Mucosa of gallbladder (tissue), 1 donor: Measurements from ENCODE around the gene REG4. TPM values are rescaled to one million over a fixed set of nuclear protein-coding genes. Genes with fewer than 3 reads are reported as not detected.
"Not testable (repeated sequence)": the region's sequence is repeated elsewhere in the genome, so short reads cannot be mapped to it uniquely, and the experiment has no call there.

ENCODE experiments used
- DNase-seq: peaks from one replicate; pipeline ENCODE4 v3.0.0-alpha.2; 2020; ENCODE audit warnings: low spot score
- total RNA-seq: library from RNA; stranded (reverse); gene quantifications from one replicate; pipeline ENCODE4 v1.2.1, GENCODE V29; 2021
- donor health status: DM: no; HTN: no; CAD: no.

Gene REG4
- total RNA-seq, result 0.49 TPM

DNA sequence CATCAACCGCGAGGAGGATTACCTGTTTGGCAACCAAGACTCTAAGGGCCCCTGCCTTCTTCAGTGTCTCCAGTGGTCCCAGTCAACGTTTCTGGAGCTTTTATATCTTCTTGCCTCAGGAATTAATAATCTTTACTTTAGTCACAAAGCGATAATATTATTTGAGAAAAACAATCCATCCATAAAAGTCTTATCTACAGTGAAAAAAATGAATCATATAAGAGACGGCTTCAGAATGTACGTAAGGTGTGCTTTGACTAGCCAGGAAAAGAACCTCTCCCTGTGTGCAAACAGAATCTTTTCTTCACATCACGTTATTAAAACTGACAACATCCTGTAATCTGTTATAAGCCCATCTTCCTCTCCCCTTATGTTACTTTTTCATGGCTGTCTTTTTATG is at the start of gene REG4:
Gene REG4, minus strand, starts transcription at position 74 of the 400 bp plus-strand sequence. CDS start 2,691 bp downstream, outside the sequence.
- DNase-seq, result no peak

DNA sequence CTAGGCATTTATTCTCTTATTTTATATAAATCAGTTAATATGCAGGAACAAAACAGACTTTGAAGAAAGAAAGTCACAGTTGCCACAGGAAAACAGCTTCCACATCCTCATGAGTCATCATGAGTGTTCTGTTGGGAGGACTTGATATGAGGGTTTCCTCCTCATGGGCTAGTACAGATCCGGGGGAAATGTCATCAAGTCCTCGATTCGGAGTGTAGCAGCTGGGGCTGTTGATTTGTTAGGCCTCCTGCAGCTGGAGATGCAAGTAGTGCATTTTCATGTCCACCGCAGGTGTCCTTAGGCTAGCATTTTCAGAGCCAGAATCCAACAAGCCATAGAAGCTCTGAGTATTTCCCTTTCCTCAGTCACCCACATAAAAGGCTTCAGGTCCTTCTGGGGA is 48.4 kb upstream of the REG4 start:
- no peak for DNase-seq

DNA sequence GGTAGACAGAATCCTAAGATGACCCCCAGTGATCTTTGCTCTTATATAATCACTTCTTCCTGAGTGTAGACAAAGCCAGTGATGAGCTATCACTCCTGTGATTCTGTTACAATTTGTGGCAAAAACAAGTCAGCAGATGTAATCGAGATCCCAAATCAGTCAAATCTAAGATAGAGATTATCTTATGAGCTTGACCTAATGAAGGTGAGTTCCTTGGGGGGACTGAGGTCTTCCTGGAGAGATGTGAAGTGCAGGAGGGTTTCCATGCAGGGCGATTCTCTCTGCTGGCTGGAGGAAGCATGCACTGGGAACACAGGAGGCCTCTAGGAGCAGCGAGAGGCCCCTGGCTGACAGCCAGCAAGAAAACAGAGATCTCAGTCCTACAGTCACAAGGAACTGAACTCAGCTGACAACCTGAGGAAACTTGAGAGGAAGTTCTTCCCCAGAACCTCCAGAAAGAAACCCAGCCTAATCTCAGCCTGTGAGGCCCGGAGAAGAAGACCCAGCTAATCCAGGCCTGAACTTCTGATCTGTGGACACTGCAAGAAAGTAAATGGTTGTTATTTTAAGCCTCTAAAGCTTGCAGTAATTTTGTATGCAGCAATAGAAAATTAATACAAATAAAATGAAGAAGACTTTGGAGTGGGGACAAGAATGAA is 47.4 kb upstream of the REG4 start:
- not testable (repeated sequence) for DNase-seq

DNA sequence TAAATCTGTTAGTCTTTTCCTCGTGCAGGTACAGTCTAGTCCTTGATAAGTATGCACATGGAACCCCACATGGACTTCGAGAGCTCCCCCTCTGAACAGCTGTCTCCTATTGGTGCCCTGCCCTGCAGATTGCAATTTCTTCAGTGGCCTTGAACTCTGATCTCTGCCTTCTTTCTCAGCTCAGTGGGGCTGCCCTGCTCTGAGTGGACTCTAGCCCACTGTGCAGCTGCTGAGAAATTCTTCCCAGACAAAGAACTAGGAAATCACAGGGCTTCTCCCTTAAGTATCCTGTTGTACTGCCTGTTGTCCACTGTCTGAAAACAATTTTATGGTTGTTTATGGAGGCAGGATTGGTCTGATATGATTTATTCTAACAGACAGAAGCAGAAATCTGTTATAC is 46.9 kb upstream of the REG4 start:
- no peak for DNase-seq

DNA sequence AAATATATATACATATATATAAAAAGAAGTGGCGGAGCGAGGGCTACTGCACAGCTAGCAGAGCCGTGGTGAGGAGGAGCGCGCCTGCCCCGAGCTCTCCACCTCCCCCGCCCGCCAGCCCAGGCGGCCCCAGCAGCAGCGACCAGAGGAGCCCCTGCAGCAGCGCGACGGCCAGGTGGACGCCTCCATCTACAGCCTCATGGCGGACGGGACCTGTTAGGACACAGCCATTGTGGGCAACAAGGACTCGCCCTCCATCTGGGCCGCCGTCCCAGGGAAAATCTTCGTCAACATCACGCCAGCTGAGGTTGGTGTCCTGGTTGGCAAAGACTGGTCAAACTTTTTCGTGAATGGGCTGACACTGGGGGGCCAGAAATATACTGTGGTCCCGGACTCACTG is 41.9 kb upstream of the REG4 start:
- no peak for DNase-seq

DNA sequence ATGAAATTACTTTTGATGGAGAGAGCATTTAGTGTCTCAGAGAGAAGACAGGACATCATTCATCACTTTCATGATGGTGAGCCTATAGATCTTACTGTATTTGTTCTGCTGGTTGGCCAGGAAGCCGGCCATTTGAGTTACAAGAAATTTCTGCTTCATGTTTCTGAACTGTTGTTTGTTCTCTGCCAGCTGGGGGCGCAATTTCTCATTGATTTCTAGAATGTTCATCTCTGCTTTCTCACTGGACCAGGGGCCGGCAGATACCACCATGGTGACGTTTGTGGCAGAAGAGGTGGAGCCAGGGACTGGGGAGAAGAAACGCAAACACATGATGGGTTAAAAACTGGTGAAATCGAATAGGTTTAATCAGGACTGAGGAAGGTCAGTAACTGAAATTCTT is 32.9 kb upstream of the REG4 start:
- not testable (repeated sequence) for DNase-seq

DNA sequence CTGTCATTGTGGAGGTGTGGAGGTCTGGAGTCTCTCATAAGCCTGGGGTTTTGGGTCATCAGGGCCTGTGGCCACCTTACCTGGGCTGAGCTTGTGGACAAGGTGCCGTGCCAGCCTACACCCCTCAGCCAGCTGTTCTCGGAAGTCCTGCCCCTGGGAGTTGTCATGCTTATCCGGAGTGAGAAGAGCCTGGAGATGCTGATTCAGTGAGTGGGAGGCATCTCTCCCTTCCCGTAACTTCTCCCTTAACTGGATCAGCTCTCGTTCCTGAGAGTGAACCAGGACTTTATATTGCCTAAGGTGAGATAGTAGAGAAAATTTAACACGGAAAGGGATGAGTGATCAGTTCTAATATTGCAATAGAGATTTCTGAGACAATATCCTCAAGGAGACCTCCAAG is 30.0 kb upstream of the REG4 start:
- DNase-seq, result no peak

DNA sequence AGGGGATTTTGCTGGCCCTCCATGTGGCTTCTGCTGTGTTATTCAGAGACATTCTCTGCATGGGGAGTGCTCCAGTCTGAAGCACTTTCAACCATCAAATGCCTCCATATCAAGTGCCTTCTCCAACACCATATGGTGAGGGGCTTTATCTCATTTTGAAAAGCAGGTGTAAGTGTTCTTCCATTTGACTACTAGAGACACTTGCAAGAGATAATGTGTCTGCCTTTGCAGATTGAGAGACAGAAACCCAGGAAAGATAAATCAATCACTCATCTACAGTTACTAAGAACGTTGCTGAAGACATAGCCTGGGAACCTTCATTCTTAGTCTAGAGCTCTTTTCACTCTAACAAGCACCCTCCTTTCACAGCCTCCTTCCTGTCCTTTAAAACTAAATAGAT is 29.5 kb upstream of the REG4 start:
- DNase-seq, result no peak

DNA sequence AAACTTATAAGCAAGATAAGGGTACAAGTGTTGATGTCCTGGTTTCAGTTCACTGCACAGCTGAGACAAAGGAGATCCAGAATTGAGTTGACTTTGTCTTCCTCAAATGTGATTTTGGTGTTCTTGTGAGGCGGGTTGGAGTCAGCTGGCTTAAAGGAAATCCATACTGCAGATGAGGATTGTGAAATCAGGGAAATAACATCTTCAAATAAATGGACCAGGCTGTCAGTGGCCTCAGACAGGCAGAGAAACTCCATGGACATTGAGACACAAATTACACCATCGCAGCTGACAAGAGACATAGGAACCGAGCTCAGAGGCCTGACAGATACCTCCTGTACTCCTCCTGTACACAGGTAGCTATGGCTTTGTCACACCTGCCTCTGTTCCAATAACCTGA is 27.0 kb upstream of the REG4 start:
- no peak for DNase-seq

DNA sequence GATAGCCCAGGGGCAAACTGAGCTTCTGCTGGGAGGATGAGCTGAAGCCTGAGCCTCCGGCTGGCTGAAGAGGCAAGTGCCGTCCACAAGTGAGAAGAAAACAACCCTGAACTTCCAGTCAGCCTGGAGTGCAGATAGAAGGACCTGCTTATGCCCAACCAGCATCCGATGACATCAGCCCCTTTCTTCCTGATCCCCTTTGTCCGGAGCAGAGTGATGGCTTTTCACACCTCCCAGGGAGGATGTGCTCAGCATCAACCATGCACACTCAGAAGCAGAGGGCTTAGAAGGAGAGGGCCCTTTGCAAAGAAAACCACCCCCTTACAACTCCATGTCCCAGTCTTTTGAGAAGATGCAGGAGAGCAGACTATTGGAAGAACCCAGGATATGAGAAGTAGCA is 23.7 kb upstream of the REG4 start:
- no peak for DNase-seq

DNA sequence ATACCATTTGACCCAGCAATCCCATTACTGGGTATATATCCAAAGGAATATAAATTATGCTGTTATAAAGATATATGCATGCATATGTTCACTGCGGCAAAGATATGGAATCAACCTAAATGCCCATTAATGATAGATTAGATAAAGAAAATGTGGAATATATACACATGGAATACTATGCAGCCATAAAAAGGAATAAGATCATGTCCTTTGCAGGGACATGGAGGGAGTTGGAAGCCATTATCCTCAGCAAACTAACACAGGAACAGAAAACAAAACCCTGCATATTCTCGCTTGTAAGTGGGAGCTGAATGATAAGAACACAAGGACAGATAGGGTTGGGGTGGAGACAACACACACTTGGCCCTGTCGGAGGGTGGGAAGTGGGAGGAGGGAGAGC is 19.8 kb upstream of the REG4 start:
- DNase-seq, result no peak

DNA sequence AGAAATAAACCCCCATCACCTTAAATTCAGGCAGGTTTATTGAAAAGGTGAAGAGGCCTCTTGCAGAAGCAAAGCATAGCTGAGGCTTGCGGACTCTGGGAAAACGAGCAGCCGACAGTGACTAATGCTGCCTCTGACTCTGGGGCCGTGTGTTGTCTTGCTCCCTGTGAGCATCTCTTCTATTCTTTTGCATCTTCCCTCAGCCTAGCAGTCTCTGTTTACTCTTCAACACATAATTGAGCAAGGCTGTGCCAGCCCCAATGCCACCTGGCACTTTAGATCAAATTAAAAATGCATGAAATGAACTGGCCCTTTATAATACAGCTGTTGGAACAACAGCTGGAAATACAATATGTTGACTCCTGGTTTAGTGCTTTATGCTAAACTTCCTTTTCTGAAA is 18.4 kb upstream of the REG4 start:
- no peak for DNase-seq

DNA sequence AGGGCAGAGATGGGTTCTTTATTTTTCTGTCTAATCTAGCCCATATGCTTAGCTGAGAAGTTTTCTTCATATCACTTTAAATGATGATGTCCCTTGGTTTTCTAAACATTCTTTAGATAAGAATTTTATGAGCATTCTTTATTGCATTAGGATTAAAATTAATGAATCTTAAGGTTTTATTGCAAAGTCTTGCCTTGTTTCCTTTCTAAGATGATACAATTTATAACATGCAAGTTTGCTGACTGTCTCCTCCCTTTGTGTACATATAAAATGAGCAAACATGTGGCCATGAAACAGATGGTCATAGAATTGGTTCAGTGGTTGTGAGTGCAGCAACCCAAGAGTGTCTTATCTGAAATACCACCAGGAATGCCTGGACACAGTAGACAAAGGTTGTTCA is 17.7 kb upstream of the REG4 start:
- not testable (repeated sequence) for DNase-seq

DNA sequence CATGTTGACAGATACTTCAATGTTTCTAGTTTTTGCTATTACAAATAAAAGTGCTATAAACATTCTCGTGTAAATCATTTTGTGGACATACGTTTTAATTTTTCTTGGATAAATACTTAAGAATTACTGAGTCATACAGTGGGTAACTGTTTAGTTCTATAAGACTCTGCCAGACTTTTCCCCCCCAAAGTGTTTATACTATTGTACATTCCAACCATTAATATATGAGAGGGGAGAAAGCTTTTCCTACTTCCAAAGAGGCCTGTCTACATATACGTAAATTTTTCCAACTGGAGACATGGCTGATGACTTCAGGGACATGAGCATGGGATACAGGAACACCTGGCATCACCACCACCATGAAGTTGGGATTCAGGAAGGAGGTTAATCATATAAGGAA is 17.0 kb upstream of the REG4 start:
- no peak for DNase-seq

DNA sequence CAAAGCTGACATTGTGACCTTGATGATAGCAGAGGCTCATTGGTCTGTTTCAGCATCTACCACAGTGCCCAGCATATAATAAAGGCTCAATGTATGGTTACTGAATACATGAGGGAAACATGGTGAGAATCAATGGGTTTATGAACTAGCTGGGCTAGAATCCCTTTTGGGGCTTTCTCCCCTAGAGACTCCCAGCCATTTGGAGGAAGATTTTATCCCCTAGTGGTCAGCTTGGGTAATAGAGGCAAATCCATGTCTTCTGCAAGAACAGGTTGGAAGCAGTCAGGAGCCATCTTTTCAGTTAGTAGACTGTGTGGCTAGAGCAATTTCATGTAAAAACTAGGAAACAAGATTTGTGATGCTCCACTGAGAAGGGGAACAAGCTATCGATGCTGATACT is 15.8 kb upstream of the REG4 start:
- DNase-seq, result no peak

DNA sequence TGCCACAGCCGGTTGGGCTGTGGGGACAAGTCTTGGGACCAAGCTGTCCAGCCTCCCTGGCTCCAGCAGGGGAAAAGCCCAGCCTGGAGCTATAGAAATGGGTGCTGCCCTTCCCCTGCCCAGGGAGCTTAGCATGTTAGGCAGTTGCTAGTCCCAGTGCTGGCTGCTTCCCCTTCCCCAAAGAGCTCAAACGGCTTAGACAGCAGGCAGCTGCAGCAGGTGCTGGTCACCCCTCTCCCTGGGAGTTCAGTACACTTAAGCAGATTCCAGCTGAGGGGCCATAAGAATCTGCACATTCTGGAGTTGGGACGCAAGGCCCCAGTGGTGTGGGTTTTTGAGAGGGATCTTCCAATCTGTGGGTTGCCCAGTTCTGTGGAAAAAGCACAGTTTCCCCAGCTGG is 11.1 kb upstream of the REG4 start:
- DNase-seq, result no peak

DNA sequence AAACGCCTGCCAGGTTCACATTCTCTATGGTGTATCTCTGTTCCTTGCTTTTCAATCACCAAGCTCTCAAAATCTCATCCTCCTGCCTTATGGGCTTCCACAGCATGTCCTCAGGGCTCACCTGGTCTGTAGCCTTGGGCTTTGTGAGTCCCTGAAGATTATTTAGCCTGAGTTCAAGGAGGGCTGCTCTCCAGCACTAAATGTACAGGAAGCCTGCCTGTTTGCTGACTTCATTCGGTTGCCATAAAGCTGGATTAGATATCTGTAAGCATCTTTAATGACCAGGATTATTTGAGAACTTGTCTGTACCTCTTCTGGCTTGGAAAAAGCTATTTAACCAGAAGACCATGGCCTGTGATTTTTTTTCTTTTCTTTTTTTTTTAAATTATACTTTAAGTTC is 6.9 kb upstream of the REG4 start:
- no peak for DNase-seq

DNA sequence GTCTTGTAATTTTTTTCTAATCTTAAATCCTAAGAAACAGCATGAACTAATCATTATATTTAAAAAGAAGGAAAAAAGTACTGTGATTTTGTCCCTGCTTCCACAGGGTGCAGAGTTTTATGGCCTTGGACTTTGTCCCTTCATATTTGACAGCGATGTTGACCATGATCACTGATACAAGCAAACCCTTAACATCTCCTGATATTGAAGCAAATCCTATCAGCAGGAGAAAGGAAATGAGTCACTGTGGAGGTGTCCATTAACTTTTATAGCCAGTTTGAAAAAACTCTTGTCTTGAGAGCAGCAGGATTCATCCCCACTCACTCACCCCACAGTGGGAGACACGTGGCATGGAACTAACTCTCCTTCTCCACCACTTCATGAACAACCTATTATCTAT is 5.1 kb upstream of the REG4 start:
- DNase-seq, result peak; percentile 34

DNA sequence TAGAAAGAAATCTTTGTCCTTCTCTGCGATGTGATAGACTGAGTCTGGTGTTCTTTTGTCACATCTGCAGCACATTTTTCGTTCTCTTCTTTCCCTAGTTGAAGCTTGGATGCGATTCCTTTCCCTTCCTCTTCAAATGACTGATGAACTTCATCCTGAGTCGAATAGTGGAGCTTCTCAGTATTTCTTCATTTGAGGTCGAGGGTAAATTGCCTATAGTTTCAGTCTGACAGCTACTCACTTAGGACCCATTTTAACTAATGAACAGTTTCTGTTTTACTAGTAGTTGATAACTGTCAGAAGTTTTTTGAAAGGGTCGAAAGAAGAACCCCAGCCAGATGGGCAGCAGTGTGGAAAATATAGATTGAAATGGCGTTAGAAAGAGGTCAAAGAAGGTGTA is 4.7 kb upstream of the REG4 start:
- no peak for DNase-seq

DNA sequence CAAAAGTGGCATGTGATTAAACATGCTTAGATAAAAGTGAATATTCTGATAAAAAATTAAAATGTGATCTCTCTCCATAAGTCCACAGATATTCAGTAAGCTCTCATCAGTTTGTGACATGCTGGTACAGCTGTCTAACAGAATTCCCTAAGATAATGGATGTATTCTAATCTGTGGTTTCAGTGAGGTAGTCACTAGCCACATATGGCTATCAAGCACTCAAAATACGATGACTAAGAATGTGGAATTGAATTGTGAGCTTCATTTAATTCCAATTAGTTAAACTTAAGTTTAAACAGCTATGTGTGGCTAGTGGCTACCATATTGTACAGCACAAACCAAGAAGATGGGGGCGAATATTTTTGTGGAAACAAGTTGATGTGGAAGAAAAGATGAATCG is 4.1 kb upstream of the REG4 start:
- no peak for DNase-seq

DNA sequence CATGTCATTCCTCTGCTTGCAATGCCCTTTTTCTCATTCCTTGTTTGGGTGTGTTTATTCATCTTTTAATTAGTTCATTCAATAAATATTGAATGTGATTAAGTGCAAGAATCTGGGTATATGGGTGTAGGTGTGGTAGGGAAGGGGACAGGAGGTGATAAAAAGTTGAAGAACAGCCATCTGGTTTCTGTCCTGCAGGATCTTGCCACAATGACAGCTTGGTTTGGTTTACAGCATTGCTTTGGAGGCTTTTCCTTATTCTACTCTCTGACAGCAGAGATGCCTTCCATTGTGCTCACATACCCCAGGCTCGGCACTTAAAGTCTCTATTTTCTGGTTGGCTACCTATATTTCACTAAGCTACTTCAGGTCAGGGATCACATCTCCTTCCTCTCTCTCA is 3.0 kb upstream of the REG4 start:
- no peak for DNase-seq

DNA sequence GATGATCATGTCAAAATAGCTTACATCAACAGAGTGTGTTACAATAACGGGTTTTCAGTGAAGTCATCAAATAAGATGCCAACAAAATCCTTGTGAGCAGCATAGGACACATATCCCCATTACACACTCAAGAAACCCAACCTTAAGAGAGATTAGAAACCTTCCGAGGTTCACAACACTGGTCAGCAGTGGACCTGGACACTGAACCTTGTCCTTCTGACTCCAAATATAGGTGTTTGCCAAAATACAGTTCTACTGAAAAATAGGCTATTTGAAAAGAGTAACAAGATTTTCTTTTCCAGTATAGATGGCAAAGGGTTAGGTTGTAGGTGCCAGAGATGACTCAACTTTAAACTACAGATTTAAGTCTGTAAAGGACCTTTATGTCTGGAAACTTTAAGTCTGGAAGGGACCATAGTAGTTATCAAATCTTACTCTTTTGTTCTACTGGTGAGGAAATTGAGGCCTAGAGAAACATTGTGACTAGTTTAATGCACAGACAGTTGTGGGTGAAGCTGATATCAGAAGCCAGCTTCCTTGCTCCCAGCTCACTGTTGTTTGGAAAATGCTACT is 811 bp upstream of the REG4 start:
- no peak for DNase-seq

DNA sequence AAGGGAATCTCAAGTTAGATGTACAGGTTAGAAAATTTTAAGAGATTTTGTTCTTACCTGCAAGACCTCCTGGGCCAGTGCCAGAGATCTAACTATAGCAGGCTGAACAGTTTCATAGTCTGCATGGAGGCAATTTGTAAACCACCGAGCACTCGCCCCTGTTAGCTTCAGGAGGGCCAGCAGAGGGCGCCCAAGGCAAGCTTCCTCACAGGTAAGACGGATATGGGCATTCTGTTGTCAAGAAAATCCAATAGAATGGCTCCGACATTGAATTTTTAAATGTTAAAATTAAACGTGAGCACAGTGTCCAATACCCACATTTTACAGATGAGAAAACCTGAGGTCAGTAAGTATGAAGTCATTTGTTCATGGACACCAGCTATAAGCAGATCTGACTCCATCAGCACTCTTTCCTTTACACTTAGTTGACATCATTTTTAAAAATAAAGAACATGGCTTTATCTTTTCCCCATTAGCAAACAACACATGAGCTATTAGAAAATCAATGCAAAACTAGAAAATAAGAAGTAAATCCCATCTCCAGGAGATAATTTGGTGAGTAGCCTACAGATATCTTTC is 2.2 kb downstream of the REG4 start:
- peak; percentile 75 for DNase-seq

DNA sequence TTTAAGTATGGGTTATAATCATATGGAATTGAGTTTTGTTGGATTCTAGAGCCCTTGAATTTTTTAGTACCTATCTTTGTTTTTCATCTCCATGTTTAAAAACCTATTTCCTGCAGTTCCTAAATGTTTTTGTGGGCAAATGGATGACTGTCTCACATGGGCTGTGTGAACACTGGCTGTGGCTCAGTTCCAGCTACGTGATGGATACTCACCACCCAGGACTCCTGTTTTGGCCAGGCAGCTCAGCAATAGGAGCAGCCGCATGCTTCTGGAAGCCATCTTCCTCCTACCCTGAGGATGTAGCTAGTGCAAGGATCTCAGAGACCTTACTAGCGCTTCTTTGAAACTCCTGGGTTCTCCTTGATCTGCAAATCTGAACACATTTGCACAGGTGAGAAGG is 2.8 kb downstream of the REG4 start:
- no peak for DNase-seq
